Activated CD4-positive, alpha-beta T cell treated with anti-CD3 and anti-CD28 coated beads, Interleukin-2, Interleukin-4, amounts not matched to agents 100 ng/mL and 50 ng/mL, durations not matched to agents 16 hours and 8 hours (primary cell): Measurements from ENCODE around the gene EZH1.
A peak's percentile ranks its signal among the peaks of the same experiment; 100 is the strongest.

Experiments used
- DNase-seq: peaks from one replicate; pipeline ENCODE4 v3.0.0-alpha.2; 2020; ENCODE audit warnings: low spot score

EZH1 gene

DNA sequence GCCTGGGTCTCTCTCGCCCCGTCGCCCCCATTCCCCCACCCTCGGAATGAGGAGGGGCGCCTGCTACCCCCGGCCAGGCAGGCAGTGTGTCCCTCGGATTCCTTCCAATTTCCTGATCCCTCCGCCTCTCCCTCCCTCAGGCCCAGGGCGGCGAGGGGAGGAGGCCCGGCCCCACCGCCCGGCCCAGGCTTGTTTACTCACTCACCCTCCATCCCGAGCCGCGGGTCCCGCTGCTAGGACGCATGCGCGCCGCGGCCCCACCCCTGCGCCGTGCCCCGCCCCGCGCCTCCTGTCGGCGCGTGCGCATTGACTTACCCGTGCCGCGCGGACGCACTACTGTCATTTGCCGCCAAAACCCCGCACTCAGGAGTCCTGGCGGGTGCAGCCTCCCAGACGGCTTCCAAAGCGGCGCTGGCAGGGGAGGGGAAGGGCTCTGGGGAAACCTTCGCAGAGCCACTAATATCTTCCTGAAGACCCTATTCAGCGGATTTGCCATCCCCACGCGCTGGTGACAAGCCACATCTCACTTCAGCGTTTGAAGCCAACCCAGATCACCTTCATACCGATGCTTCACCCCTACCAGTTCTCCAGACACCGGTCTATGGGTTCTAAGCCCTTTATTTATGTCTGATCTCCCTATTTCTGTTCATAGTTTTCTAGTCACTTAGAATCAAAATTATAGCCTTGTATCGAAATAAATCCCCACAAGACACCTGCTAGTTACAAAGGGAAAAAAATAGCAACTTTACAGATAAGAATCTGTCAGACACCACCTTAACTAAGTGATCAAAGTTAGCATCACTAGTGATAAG, at the start of gene EZH1:
Gene EZH1 (minus strand): TSS at position 235 of the 812 bp plus-strand sequence. CDS start 16,099 bp downstream, outside the sequence.
- peak; percentile 92 for DNase-seq

DNA sequence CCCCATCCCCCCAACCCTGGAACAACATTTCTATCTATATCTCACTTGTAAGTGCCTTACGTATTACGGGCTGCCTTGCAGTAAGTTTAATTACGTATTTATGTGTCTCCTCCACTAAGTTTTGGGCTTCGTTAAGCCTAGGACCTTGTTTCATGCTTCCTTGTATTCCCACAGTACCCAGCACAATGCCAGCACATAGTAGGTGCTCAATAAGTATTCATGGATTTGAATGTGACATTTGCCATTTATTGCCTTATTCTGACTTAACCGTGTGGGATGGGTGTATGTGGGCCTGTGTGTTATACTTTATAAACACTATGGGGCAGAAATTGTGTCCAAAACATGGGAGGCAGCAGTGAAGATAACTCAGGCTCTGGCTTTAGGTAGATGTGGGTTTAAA, 47.7 kb upstream of the EZH1 start:
- no peak for DNase-seq

- DNase-seq = no peak
Observed at GRCh38 chr17:42791948-42792347, 47.1 kb upstream of the EZH1 start.

DNA sequence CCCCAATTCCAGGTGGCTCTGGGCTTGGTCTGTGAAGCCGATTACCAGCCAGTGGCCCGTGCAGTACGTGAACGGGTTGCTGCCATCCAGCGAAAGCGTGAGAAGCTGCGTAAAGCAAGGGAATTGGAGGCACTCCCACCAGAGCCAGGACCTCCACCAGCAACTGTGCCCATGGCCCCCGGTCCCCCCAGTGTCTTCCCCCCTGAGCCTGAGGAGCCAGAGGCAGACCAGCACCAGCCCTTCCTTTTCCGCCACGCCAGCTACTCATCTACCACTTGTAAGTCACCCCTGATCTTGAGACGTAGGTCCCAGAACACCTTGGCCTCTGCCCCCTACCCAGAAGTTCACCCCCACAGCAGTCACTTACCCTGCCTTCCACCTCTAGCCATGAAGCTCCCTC, 42.4 kb upstream of the EZH1 start:
- no peak for DNase-seq

DNA sequence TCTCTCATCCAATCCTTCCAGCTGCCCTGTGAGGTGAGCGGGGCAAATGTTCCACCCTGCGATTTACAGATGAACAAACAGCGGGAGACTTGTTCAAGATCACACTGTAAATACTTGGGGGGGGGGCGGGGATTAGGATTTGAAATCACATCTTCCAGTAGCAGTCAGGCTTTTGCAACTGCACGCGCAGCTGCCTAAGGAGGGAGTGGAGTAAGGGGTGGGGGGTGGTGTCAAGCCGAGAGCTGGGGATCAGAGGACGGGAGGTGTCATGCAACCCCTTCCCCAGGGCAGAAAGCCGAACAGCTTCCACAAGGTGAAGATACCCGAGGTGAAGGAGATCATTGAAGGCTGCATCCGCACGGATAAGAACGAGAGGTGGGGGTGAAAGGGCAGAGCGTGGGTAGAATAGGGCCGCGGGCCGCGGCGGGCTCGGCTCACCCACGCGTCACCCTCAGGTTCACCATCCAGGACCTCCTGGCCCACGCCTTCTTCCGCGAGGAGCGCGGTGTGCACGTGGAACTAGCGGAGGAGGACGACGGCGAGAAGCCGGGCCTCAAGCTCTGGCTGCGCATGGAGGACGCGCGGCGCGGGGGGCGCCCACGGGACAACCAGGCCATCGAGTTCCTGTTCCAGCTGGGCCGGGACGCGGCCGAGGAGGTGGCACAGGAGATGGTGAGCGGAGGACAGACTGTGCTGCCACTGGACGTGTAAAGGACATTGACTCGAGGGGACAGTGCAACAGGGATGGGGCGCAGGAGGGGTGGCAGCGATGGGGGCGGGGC, 40.2 kb upstream of the EZH1 start:
- DNase-seq = no peak

GRCh38 chr17:42784409-42784808, 39.6 kb upstream of the EZH1 start:
- no peak for DNase-seq

- DNase-seq = no peak
Observed at GRCh38 chr17:42783791-42784138, 38.9 kb upstream of the EZH1 start.

DNA sequence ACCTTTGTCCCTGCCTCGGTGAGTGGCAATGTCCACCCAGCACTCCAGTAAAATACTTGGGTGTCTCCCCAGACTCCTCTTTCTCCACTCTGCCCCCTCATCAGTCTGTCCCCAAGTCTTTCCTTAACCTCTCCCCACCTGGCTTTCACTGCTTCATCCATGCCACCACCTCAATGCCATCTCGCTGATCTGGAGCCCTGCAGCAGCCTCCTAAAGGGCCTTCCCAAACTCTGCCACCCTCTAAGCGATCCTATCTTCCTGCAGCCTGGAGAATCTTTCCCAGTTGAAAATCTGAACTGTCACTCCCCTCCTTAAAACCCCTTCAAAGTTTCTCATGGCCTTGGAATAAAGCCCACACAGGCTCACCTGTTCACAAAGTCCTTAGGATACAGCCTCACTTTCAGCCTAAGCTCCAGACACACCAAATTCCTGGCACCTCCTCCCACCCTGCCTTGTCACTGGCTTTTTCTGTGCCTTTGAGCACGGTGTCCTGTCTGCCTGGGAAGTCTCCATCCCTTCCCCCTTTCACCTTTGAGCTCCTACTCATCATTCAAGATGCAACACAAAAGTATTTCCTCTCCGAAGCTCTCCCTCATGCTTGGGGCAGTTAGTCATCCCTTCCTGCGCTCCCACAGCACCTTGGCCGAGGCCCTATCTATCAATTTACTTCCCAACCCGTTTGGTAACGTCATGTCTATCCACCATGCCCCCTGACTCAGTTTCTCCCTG, 38.4 kb upstream of the EZH1 start:
- no peak for DNase-seq

- no peak for DNase-seq
Observed at GRCh38 chr17:42782166-42783061, 37.6 kb upstream of the EZH1 start.

GRCh38 chr17:42781639-42782165, 36.9 kb upstream of the EZH1 start:
- no peak for DNase-seq

- no peak for DNase-seq
Observed at GRCh38 chr17:42780851-42781638, 36.2 kb upstream of the EZH1 start.

GRCh38 chr17:42779936-42780850, 35.4 kb upstream of the EZH1 start, which contains the start of gene WNK4:
WNK4 (plus strand) TSS chr17:42780610; CDS start chr17:42780699, 89 bp downstream.
- no peak for DNase-seq

DNA sequence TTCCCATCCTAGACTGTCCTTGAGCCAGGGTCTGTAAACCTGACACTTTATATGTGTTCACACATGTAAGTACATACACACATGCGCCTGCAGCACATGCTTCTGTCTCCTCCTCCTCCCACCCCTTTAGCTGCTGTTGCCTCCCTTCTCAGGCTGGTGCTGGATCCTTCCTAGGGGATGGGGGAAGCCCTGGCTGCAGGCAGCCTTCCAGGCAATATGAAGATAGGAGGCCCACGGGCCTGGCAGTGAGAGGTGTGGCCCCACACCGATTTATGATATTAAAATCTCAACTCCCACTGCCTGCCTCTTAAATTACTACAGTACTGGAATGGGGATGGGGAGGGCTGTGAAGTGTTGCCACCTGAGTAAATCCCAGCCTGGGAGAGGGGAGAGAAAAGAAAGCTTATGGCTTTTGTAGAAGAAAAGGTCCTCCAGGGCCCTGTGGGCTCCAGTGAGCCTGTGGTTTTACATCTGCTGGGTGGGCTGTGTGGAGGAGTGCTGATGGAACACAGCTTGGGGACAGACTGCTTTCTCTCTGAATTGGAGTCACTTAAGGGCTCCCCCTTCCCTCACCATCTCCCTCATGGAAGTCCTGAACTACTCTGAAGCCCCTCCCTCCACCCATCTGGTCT, 34.6 kb upstream of the EZH1 start:
- DNase-seq = no peak

DNA sequence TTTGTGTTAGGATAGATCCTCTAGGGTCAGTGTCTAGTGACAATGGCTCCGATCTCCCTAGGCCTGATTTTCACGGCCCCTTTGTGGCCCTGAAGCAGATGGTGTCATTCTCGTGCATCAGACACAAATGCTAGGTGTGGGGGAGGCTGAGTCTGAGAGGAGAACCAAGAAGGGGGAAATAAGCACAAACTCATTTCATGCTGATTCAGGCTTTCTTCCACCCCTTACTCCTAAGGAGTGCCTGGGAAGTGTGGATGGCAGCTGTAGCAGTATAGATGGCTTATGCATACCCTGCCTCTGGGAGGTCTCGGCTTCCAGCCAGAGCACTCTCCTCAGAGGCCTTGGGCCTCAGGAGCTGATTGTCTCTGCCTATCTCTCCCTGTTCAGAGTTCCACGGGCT, 33.7 kb upstream of the EZH1 start:
- no peak for DNase-seq

- no peak for DNase-seq
Observed at GRCh38 chr17:42775534-42776098, 30.8 kb upstream of the EZH1 start.

GRCh38 chr17:42774066-42774745, 29.4 kb upstream of the EZH1 start:
- no peak for DNase-seq

DNA sequence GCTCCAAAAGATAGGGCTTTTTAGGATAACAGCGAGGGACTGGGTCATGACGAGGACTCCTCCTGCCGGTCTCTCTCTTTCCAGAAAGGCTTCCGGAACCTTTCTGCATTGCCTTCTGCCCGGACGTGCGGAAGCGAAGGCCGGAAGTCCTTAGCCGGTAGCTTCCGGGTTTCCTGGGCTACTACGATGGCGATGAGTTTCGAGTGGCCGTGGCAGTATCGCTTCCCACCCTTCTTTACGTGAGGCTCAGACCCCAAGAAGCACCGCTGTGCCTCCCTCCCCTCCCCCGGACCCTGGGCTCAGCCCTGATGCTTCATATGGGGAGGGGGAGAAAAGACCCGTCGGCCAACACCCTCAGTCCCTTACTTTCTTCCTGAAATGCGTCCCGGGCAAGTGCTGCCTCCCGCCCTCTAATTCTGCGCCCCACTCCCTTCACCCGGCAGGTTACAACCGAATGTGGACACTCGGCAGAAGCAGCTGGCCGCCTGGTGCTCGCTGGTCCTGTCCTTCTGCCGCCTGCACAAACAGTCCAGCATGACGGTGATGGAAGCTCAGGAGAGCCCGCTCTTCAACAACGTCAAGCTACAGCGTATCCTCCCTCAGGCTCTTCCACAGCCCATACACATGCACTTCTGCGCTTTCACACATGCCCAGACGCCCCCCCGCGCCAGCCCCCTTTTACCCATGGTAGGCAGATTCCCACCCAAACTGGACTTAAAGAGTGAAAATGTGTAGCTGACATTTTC, 28.6 kb upstream of the EZH1 start, which contains the start of gene VPS25:
Gene VPS25 (plus strand): TSS at position 160 of the 746 bp plus-strand sequence. CDS start 27 bp downstream, at position 187.
- DNase-seq = peak; percentile 85
